ENCODE data around the gene PFKL.

Gene PFKL

GRCh38 chr21:44299458-44300261 is at the start of gene PFKL:
Gene PFKL, plus strand, starts transcription at chr21:44300053. Its CDS starts 53 bp downstream, at chr21:44300106.
- no peak for DNase-seq (ENCODE audit: low read depth, low spot score)

- DNase-seq (ENCODE audit: low read depth, low spot score) = no peak
Measured at GRCh38 chr21:44253832-44254710, 45.8 kb upstream of the PFKL start.

DNA sequence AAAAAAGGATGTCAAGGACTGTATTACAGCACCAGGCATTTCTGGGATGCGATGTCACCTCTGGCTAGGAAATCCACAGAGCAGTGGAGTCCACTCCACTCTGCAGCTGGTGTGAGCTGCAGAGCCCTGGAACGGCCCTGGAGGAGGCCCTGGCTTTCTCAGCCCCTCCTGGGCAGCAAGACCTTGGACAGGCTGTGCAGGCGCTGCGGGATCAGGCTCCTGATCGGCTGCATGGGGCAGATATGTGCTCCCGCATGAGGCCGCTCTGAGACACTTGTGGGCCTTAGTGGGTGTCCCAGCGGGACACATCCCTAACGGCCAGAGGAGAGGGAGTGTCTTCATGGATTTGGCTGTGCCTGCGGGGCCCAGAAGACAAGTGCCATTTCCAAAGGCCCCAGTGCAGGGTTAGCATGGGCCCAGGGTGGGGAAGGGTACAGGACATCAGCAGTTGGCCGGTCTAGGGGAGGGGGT is 44.3 kb upstream of the PFKL start:
- no peak for DNase-seq (ENCODE audit: low read depth, low spot score)

DNA sequence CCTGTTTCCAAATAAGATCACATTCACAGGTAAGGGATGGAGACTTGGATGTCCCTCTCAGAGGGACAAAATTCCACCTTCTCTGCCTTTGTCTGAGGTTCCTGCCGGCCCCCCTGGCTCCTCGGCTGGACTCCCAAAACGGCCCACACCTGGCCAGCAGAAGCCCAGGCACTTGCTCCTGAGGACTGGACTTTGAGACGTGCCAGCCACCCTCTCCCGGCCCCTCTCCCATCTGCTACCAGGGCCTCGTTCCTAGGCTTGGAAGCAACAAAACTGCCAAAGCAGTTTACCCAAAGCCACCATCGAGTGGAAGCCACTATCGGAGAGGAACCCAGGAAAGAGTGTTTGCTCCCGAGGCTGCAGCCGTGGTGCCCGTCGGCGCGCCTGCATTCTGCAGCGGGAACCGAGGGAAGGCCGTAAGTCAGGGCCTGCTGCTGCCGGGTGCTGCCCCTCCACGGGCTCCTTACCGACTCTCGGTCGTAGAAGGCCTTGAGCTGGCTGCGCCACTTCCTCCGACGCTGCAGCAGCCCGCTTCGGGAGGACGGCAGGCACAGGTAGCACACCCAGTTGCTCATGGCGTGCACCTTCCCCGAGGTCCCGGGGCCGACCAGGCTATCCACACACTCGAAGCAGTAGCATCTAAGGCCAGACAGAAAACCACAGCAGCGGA is 41.7 kb upstream of the PFKL start:
- DNase-seq (ENCODE audit: low read depth, low spot score) = no peak

DNA sequence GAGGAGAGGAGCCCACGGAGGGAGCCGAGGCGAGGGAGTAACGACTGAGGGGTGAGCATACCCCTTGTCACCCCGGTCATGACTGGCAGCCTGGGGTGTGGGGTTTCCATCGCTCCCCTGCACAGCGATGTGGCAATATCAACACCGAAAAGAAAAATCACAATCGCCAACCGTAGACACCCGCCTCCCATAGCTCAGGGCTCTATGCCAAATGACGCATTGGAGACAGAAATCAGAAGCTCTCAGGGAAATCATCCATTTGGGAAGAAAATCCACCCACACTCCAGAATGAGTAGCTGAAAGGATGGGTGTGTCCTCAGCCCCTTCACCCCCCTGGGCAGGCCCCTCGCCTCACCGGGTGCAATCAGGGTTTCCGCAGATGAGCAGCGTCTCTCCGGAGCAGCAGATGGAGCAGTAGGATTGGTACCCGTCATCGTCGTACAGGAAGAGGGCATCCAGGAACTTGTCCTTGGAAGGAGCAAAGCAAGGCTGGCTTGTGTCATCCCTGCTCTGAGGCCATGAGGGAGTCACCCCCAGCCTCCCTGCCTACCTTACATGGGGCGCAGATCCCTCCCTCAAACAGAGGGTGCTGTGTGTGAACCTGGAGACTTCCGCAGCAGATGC is 40.7 kb upstream of the PFKL start:
- DNase-seq (ENCODE audit: low read depth, low spot score) = no peak

DNA sequence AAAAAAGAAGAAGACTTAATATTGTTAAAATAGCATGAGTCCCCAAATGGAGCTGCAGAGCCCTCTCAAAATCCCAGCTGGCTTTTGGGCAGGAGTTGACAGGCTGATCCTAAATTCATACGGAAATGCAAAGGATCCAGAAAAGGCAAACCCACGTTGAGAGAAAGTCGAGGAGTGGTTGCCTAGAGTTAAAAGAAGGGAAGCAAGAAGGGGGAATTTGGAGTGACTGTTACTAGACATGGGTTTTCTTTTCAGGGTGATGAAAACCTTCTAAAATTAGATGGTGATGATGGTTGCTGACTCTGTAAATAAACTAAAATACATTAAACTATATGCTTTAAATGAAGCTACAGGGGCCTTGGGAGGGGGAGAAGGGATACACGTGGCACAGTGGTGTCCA is 39.8 kb upstream of the PFKL start:
- no peak for DNase-seq (ENCODE audit: low read depth, low spot score)

DNA sequence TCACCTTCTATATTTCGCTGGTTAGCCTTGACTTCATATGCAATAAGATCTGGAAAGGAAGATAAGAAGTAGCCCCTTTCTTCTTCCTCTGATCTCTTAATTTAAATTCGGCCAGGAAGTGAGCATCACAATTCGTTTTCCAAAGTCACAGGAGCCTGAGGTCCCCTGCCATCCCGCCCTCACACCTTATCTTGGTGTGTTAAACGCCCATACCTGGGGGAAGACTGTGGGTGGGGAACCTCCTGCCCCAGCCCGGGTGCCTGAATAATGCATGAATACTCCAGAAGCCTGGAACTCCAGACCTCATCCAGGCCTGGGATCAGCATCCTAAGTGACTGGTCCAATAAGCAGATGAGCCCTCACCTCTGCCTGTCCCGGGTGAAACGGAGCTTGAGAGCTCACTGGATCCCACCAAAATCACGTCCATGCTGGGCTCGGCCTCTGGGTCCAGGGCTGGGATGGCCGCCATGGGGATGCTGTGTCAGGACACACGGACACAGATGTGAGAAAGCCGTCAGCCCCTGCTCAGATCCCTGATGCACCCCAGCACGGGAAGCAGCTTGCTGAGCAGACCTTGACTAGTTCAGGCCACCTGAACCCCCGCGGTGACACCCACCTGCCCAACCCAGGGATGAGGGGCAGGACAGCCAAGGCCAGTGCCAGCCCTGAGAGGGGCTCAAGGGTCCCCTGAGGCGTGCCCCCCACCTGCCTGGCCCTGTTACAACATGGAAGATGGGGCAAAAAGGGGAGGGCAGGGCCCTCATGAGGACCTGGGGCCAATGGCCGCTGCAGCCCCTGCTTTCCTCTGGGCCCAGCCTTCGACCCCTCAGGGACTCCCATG is 38.8 kb upstream of the PFKL start:
- DNase-seq (ENCODE audit: low read depth, low spot score) = no peak

DNA sequence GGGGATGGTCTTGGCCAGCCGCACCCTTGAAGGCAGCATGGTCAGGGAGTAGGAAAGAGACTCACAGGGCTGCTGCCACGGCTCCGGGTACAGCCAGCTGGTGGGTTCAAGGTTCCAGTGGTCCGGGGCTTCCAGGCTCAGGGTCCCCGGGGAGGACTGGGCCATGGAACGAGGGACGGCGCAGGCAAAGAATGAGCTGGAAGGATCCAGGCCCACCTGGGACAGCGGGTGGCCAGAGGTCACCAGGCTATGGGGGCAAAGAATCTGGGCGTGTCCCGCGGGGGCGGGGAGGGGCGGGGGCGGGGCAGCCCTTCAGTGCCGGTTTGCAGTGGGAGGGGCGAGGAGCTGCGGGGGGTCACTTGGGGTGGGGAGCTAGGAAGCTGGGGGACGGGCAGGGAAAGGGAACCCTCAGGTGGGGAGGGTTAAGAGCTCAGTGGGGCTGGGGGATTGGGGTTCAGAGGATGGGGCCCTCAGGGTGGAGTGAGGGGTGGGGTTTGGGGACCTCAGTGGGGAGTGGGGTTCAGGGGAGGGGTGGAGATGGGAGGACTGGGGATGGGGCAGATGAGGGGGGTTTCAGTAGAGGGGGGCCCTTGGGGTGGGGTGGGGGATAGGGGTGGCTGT is 38.1 kb upstream of the PFKL start, which contains the start of gene DNMT3L:
Gene DNMT3L, minus strand, starts transcription at position 223 of the 621 bp plus-strand sequence. CDS start 638 bp downstream, outside the sequence.
- no peak for DNase-seq (ENCODE audit: low read depth, low spot score)

GRCh38 chr21:44262338-44263056 is 37.4 kb upstream of the PFKL start:
- no peak for DNase-seq (ENCODE audit: low read depth, low spot score)

GRCh38 chr21:44263221-44263760 is 36.6 kb upstream of the PFKL start:
- no peak for DNase-seq (ENCODE audit: low read depth, low spot score)

- no peak for DNase-seq (ENCODE audit: low read depth, low spot score)
Measured at GRCh38 chr21:44263768-44264167, 36.1 kb upstream of the PFKL start.

DNA sequence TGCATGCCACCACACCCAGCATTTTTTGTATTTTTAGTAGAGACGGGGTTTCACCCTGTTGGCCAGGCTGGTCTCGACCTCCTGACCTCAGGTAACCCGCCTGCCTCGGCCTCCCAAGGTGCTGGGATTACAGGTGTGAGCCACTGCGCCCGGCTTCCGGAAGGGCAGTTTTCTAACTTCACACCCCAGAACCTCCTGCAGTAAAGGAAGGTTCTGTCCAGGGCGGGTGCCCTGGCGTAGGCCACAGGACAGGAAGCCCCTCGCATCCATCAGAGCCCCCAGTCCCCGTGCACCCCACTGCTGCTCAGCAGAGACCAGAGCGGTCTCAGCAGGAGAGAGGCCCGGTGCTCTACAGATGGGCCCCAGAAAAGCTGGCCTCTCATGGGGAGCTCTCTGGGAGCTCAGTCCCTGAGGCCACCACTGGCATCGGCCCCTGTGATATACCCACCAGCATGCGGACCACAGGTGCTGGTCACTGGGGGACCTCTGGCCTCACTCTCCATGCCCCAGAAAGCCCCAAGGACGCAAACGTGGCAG is 34.1 kb upstream of the PFKL start:
- DNase-seq (ENCODE audit: low read depth, low spot score) = no peak

- no peak for DNase-seq (ENCODE audit: low read depth, low spot score)
Measured at GRCh38 chr21:44267655-44268142, 32.2 kb upstream of the PFKL start.

DNA sequence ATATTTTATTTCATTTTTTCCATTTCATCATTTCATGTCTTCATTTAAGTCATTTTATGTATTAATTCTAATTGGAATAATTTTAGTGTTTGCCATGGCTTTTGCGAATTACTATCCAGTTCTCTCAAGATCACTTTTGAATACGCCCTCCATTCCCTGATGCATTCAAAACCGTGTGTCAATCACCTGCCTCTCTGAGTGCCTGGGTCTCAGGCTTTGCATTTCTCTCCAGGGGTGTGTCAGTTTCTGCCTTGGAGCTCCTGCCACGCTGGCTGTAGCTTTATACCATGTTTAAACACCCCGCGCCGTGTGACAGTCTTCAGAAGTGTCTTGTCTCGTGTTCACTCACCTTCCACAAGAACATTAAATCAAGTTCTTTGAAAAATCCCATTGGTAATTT is 30.8 kb upstream of the PFKL start:
- no peak for DNase-seq (ENCODE audit: low read depth, low spot score)

DNA sequence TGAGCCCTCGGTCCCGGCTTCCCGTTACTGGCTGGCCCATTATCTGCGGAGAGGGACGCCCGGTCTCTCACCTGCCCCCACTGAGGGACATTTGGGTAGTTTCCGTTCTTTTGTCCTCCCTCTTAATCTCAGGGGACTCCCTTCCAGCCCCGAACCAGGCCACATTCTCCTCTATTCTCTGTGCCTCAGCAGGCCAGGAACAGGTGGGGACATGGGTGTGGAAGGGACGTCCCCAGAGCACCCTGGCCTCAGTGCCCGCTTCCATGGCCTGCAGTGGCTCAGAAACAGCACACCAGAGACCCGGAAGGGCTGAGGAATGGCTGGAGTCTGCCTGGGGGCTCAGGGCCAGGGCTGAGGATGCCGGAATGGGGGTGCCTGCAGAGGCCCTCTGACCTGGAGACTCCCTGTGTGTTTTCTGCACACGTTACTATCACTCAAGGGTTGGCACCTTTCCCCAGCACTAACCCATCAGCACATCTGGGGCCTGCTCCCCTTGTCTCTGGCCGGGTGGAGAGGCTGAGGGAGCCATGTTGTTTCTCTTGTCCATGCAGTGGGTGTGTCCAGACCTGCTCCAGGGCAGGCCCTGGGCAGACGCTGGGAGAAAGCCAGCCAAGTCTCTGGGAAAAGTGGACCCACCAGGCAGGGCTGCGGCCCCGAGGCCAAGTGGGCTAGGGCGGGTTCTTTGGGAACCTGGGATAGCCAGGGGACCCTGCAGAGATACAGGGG is 28.1 kb upstream of the PFKL start:
- DNase-seq (ENCODE audit: low read depth, low spot score) = no peak

- no peak for DNase-seq (ENCODE audit: low read depth, low spot score)
Measured at GRCh38 chr21:44272284-44272858, 27.5 kb upstream of the PFKL start.

DNA sequence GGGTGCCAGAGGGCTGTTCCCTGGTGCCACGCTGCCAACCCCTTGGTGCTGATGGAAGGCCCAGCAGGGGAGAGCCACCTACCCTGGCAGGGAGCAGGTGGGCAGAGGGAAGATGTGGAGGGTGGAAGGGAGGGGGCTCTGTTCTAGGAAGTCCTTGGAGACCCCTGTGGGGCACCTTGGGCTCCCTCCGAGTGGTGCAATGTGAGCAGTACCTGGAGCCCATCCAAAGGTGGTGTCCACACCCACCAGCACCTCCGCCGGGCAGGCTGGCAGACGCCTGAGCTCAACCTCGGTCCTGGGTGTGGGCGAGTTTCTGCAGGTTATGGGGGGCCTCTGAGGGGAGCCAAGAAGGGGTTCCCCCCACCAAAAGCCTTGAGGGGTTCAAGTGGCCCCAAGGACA is 26.8 kb upstream of the PFKL start:
- DNase-seq (ENCODE audit: low read depth, low spot score) = no peak

DNA sequence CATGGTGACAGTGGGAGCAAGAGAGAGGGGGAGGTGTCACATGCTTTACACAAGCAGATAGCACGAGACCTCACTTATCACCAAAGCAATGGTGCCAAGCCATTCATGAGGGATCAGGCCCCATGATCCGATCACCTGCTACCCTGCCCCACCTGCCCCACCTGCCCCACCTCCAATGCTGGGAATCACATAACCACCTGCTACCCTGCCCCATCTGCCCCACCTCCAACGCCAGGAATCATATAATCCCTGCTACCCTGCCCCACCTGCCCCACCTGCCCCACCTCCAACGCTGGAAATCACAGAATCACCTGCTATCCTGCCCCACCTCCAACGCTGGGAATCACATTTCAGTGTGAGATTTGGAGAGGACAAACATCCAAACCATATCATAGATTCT is 24.8 kb upstream of the PFKL start:
- DNase-seq (ENCODE audit: low read depth, low spot score) = no peak

All from iPS DF 19.7 (cell line).